GM21360 (cell line): Measurements from ENCODE around the gene H2AZ2.
"Not testable (repeated sequence)": the region's sequence is repeated elsewhere in the genome, so short reads cannot be mapped to it uniquely, and the experiment has no call there.

Source experiments
- ATAC-seq: cut with Tn5 transposase; IDR thresholded peaks from one replicate; pipeline ENCODE4 v1.9.1; 2021; ENCODE audit warnings: mild to moderate bottlenecking, moderate library complexity; ENCODE audit not compliant: unreplicated experiment

Gene H2AZ2

DNA sequence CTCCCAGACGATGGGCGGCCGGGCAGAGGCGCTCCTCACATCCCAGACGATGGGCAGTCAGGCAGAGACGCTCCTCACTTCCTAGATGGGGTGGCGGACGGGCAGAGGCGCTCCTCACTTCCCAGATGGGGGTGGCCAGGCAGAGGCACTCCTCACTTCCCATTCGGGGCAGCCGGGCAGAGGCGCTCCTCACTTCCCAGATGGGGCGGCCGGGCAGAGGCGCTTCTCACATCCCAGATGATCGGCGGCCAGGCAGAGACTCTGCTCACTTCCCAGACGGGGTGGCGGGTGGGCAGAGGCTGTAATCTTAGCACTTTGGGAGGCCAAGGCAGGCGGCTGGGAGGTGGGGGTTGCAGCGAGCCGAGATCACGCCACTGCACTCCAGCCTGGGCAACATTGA is 24.0 kb upstream of the H2AZ2 start:
- not testable (repeated sequence) for ATAC-seq

DNA sequence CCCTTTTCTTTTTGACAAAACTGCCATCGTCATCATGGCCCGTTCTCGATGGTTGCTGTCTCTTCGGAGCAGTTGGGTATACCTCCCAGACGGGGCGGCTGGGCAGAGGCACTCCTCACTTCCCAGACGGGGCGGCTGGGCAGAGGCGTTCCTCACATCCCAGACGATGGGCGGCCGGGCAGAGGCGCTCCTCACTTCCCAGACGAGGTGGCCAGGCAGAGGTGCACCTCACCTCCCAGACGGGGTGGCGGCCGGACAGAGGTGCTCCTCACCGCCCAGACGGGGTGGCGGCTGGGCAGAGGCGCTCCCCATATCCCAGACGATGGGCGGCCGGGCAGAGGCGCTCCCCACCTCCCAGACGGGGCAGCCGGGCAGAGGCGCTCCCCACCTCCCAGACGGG is 22.9 kb upstream of the H2AZ2 start:
- ATAC-seq = not testable (repeated sequence)

DNA sequence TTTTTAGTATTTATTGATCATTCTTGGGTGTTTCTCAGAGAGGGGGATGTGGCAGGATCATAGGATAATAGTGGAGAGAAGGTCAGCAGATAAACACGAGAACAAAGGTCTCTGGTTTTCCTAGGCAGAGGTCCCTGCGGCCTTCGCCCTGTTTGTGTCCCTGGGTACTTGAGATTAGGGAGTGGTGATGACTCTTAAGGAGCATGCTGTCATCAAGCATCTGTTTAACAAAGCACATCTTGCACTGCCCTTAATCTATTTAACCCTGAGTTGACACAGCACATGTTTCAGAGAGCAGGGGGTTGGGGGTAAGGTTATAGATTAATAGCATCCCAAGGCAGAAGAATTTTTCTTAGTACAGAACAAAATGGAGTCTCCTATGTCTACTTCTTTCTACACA is 22.4 kb upstream of the H2AZ2 start:
- ATAC-seq = not testable (repeated sequence)

- ATAC-seq = no peak
Observed at GRCh38 chr7:44867073-44867995, 19.4 kb upstream of the H2AZ2 start.

DNA sequence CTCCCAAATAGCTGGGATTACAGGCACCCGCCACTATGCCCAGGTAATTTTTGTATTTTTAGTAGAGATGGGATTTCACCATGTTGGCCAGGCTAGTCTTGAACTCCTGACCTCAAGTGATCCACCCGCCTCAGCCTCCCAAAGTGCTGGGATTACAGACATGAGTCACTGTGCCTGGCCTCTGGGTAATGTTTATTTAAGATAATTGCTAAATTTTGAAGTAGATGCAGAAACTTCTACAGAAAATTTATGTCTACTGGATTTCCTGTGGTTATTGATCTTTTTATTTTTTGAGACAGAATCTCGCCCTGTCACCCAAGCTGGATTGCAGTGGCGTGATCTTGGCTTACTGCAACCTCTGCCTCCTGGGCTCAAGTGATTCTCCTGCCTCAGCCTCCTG is 14.1 kb upstream of the H2AZ2 start:
- not testable (repeated sequence) for ATAC-seq

- no peak for ATAC-seq
Observed at GRCh38 chr7:44858161-44858560, 10.3 kb upstream of the H2AZ2 start.

- no peak for ATAC-seq
Observed at GRCh38 chr7:44854644-44855364, 6.9 kb upstream of the H2AZ2 start.

GRCh38 chr7:44853391-44853790 is 5.5 kb upstream of the H2AZ2 start:
- no peak for ATAC-seq

DNA sequence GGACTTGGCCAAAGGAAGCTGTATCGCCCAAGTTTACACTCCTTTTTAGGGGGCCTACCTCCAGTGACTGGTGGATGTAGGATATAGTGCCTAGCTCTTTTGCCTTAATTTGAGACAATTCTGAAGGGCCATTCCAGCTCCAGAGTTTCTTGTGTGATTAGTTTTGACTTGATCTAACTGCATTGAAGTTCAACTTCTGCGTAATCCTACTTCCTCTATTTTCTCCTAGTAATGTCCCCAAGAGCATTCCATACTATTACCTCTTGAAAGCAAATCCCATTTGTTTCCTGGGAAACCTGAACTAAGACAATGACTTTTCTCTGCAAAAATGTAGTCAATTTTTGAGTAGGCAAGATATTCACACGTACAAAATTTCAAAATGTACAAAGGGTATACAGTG is 4.7 kb upstream of the H2AZ2 start:
- ATAC-seq = no peak

- ATAC-seq = no peak
Observed at GRCh38 chr7:44849885-44850544, 2.1 kb upstream of the H2AZ2 start.

DNA sequence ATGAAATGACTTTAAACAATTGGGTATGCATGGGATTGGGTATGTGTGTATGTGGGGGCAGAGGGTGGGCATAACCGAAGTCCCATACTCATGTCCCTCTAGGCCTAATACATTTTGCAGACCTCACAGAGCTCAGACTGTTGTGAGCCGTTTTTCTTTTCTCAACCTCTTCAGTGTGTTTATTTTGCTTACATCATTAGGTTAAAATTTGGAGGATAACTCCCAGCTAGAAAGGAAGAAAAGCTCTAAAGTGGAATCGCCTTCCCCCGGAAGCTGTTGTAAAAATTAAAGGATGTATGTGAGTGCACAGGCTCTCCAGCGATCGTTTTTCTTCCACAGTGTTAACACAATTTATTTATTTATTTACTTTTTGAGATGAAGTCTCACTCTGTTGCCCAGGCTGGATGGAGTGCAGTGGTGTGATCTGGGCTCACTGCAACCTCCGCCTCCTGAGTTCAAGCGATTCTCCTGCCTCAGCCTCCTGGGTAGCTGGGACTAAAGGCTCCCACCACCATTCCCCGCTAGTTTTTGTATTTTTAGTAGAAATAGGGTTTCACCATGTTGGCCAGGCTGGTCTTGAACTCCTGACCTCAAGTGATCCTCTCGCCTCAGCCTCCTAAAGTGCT is 1.5 kb upstream of the H2AZ2 start:
- no peak for ATAC-seq

DNA sequence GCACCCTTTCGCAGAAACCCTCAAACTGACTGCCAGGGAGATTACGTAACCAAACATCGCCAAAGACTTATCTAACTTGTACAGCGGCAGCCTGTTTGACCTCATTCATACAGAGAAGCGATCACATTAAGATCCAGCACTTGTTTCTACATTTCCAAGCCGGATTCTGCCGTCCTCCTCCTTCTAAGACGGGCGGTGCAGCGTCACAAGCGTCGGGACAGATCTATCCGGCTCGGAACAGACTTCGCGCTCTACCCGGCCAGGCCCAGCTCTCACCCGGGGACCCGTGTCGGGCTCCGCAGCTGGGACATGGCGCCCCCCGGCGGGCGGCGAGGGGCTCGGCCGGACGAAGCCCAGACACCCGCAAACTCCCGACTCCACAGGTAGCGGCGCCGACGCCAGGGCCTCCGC is 373 bp downstream of the H2AZ2 start:
- peak; percentile 70 for ATAC-seq

GRCh38 chr7:44846816-44847508 is 925 bp downstream of the H2AZ2 start:
- ATAC-seq = no peak

- ATAC-seq = not testable (repeated sequence)
Observed at GRCh38 chr7:44846390-44846789, 1.5 kb downstream of the H2AZ2 start.

GRCh38 chr7:44845451-44845850 is 2.4 kb downstream of the H2AZ2 start:
- no peak for ATAC-seq

DNA sequence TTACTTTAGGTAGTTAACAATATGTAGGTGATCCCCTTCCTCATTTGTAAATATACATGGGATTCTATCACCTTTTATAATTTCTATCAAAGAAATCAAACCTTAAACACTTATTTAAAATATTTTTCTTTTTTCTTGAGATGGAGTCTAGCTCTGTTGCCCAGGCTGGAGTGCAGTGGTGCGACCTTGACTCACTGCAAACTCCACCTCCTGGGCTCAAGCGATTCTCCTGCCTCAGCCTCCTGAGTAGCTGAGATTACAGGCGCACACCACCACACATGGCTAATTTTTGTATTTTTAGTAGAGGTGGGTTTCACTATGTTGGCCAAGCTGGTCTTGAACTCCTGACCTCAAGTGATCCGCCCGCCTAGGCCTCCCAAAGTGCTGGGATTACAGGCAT is 4.4 kb downstream of the H2AZ2 start:
- not testable (repeated sequence) for ATAC-seq

DNA sequence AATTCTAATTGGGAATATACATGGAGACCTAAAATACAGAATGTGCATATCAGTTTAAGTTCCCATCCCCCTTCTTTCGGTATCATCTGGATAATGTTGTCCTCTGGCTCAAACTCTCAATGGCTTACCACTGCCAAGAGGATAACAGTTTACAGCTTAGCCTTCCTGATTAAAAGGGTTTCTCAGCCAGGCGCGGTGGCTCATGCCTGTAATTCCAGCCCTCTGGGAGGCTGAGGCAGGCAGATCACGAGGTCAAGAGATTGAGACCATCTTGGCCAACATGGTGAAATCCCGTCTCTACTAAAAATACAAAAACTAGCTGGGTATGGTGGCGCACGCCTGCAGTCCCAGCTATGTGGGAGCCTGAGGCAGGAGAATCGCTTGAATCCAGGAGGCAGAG is 5.2 kb downstream of the H2AZ2 start:
- ATAC-seq = not testable (repeated sequence)

DNA sequence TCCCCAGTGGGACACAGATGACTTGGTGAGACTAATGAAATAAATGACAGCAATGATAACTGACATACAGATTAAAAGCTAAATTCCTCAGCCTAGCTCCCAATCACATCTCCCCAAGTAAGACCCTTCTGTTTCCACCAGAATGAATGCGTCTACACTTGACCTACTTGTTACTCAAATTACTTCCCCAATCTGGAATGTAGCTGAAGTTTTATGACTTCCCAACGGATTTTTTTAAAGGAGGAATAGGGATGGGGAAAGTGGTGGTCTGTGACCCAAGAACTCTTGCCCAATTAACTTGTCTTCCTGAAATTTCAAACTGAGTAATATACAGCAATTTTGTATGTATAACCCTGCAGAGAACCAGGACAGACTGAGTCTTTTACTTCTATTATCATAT is 9.1 kb downstream of the H2AZ2 start:
- no peak for ATAC-seq

- no peak for ATAC-seq
Observed at GRCh38 chr7:44827567-44827966, 20.3 kb downstream of the H2AZ2 start.

DNA sequence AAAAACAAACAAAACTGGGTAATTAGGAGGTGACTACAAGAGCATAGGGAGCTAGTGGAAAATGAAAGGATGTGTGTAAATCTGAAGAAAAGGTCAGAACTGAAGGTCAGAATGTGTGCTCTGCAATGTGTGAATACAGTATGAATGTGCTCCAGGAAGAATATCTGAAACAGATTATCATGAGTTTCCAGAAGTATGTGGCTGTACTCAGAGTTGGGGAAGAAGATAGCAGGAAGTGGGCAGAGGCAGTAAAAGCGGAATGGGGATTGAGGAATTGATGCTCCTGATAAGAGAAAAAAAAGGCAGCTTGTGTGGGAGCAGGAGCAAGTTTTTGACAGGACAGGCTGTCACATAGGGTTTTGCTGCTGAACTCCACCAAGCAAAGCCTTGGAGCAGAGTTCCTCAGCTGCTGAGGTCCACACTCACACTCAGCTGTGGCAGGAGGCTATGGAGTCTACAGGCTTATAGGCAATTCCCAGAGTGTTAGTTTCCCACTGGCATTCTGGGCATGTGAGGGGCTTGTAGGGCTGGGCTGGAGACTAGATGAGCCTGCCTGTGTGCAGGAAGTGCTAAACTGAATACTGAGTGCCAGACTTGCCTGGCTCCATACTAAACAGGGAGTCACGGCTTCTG is 22.9 kb downstream of the H2AZ2 start:
- ATAC-seq = no peak
